ENCODE data around the gene ALKBH1. TPM values are rescaled to one million over a fixed set of nuclear protein-coding genes. Genes with fewer than 3 reads are reported as not detected.

The ALKBH1 gene
- total and polyA plus RNA-seq, 9 of the 15 experiments (the other 6 are each of a cell fraction or from before 2014, with no cell fraction given), result 5.3 to 19.4 (median 10.7) TPM

- H3K4me1 ChIP-seq (replicated peaks in 1 of 2; ENCODE audit: control insufficient read depth in 2 of 2, insufficient read depth in 2 of 2, low read length in 2 of 2), result peaks cover 9 to 11% of the 10 kb centered on the region in 2 experiments; a peak in 3 of 5 replicates
- POLR2A ChIA-PET, result interaction anchor here (0.6 kb wide), 1 partner anchor 441 kb away, joined by 3 read pairs; no protein-coding TSS in a partner anchor
- no peak for DNase-seq (ENCODE audit: extremely low read depth in 1 of 4, low spot score in 3 of 4)
- no peak overlapping the region for H2AFZ ChIP-seq (ENCODE audit: low read depth, low read length)
- no peak for TF ChIP-seq ZNF717 (CRISPR knock-in tag; IDR thresholded peaks at IDR 0.05)
- no peak for TF ChIP-seq SUPT5H (IDR thresholded peaks at IDR 0.05)
- TF ChIP-seq IRF2 (CRISPR knock-in tag; IDR thresholded peaks at IDR 0.05), result no peak
- no peak for TF ChIP-seq ZNF318 (IDR thresholded peaks at IDR 0.05; ENCODE audit: borderline replicate concordance in 1 of 2, low read depth in 1 of 2)
- TF ChIP-seq CEBPG (CRISPR knock-in tag; IDR thresholded peaks at IDR 0.05), result no peak
- no peak for TF ChIP-seq CEBPG (tag; conservative IDR thresholded peaks at IDR 0.05 in 1 of 2, IDR thresholded peaks at IDR 0.05 in 1 of 2)
- TF ChIP-seq CBFA2T2 (conservative IDR thresholded peaks at IDR 0.05), result no peak
- no peak for TF ChIP-seq SIRT6 (IDR thresholded peaks at IDR 0.05; ENCODE audit: low read depth, low read length)
- TF ChIP-seq ZNF668 (CRISPR knock-in tag; IDR thresholded peaks at IDR 0.05), result no peak
- no peak for TF ChIP-seq ZBTB26 (CRISPR knock-in tag; IDR thresholded peaks at IDR 0.05)
- intact Hi-C loops (cut with micrococcal nuclease), result no loop called here
- BruUV-seq (replicated peaks), result no TSS peak
- FAIRE-seq, result no peak
- no peak for ATAC-seq
- no peaks in the 10 kb centered on the region for H3K27me3 ChIP-seq (ENCODE audit: control insufficient read depth in 2 of 2, insufficient read depth in 2 of 2, low read length in 2 of 2)
- H3K36me3 ChIP-seq (ENCODE audit: control insufficient read depth, insufficient read depth, low read length), result no peaks in the 10 kb centered on the region
- H3K79me2 ChIP-seq (ENCODE audit: control insufficient read depth, insufficient read depth, low read length), result no peaks in the 10 kb centered on the region
- no peak overlapping the region for H3K4me2 ChIP-seq (ENCODE audit: insufficient read depth, low read length)
- CTCF ChIA-PET (ENCODE audit: low intra/inter-chr PET ratio), result no interaction called here
- no peaks in the 10 kb centered on the region for H3K9me1 ChIP-seq (ENCODE audit: control insufficient read depth, insufficient read depth, low read length)
- H3K4me3 ChIP-seq, result no peak overlapping the region
- in situ Hi-C loops (cut with MboI), result no loop called here
- H4K20me1 ChIP-seq (replicated peaks; ENCODE audit: control insufficient read depth, insufficient read depth, low read length), result no peaks in the 10 kb centered on the region
- no peak overlapping the region for H3K27ac ChIP-seq (ENCODE audit: extremely low read depth, low read depth, low read length)
- H3K9ac ChIP-seq (ENCODE audit: insufficient read depth in 1 of 2, low read depth in 2 of 2, low read length in 2 of 2), result no peak overlapping the region
- WGBS (ENCODE audit: insufficient coverage, low coverage, missing lambda C conversion rate), result 45% methylated on average over 5 of the region's 7 CpGs
- H3K9me3 ChIP-seq (replicated peaks; ENCODE audit: control insufficient read depth, insufficient read depth, low read depth, low read length), result peaks cover 2% of the 10 kb centered on the region; the same call in 1 of the 2 replicates
These were observed 65.4 kb downstream of the ALKBH1 start for GRCh38 chr14:77642407-77642806.

All from K562 (cell line).